HG02642 (cell line): ENCODE data around the gene PTBP2.

Source experiments
- ATAC-seq: cut with Tn5 transposase; IDR thresholded peaks from one replicate; pipeline ENCODE4 v1.9.1; 2021; ENCODE audit warnings: mild to moderate bottlenecking; ENCODE audit not compliant: unreplicated experiment, poor library complexity

The PTBP2 gene

GRCh38 chr1:96820107-96820506 is 98.5 kb downstream of the PTBP2 start:
- no peak for ATAC-seq

DNA sequence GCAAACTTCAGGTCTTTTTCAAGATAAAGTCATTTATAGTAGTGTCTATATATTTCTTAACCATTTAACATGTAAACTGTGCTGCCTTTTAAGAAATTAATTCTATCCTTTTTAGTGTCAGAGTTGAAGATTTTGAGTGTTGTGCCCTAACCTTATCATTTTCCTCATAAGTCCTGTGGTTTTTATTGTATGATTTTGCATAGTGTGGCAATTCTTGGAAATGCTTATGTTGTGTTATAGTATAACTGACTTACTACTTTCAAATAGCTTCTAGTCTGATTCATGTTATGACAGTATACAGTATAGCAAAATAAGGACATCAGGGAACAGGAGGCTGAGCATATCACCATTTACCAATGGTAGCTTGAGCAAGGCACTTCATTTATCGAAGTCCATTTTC is 99.1 kb downstream of the PTBP2 start:
- no peak for ATAC-seq

GRCh38 chr1:96825231-96825630 is 103.6 kb downstream of the PTBP2 start:
- ATAC-seq = no peak

GRCh38 chr1:96825950-96826576 is 104.5 kb downstream of the PTBP2 start:
- ATAC-seq = no peak

GRCh38 chr1:96833376-96833775 is 111.8 kb downstream of the PTBP2 start:
- ATAC-seq = no peak

GRCh38 chr1:96834986-96835385 is 113.4 kb downstream of the PTBP2 start:
- no peak for ATAC-seq

DNA sequence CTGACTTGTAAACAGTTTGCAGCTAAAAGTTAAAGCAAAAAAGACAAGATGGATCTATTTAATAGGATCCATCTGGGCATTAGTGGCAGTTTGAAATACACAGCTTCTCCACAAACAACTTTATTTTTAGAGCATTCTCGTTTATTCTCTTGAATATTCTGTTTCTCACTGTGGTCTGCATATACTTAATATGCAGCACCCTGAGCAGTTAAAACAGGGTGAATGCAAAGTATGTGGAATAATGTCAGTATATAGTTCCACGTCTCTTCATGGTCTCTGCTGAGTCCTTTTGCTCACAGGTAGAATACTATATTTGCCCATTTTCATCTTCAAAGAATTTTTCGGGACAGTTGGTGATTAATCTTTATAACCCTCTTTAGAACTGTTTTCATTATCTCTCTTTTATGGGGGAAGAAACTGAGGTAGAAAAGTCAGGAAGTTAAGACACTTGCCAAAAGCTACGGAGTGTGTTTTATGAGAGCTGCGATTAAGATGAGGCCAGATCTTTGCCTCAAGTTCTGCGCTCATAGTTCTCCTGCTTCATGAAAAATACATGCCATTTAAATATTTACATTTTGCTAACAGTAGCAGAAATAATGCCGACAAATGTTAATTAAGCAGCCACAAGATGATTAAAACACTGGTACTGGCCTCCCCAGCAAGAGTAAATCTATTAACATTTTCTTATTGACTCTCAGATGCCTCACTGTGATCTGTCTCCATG is 115.6 kb downstream of the PTBP2 start:
- ATAC-seq = no peak

GRCh38 chr1:96837781-96838216 is 116.2 kb downstream of the PTBP2 start:
- ATAC-seq = no peak

DNA sequence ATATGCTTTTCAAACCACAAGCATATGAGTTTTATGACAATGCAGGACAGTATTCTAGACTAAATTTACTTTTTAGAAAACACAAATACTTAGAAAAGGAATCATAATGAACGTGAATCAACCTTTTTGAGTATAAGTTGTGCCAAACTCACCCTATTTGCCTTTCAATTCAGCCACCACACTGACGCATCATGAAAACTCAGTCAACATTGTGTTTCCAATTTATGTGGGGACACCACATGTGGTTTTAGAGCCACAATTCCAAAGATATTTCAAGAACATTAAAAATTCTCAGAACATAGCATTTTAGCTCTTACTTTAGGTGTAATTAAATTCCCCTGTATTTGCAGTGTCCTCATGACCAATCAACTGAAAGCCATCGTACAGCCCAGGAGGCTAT is 118.8 kb downstream of the PTBP2 start:
- no peak for ATAC-seq

- ATAC-seq = no peak
Measured at GRCh38 chr1:96842215-96842614, 120.6 kb downstream of the PTBP2 start.

DNA sequence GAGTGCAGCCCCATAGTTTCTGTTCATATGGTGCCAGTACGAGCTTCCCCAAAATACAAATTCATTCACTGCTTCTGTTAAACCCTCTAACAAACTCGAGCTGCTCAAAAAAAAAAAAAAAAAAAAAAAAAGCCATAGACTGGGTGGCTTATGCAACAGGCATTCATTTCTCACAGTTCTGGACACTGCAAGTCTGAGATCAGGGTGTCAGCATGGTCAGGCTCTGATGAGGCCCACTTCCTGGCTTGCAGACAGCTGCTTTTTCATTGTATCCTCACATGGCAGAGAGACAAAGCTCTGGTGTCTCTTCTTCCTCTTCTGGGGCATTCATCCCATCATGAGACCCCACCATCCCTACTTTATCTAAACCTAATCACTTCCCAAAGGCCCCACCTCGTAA is 121.6 kb downstream of the PTBP2 start:
- ATAC-seq = no peak

DNA sequence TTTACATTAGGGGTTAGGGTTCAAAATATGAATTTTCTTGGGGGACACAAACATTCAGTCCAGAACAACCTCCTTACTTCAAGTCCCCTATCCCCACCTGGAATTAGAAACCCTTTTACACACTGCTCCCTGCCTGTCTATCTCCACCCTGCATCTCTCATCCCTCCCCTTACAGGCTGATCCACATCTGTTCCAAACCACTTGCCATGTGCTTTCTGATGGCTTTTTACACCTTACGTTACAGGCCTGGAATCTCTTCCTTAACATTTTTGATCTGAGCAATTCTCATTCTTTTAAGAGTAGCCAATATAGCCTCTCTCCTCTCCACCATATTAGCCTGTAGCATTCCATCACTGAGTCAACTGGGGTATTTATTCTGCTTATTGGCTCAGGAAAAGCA is 122.0 kb downstream of the PTBP2 start:
- no peak for ATAC-seq

GRCh38 chr1:96845464-96845863 is 123.9 kb downstream of the PTBP2 start:
- peak; percentile 83 for ATAC-seq

DNA sequence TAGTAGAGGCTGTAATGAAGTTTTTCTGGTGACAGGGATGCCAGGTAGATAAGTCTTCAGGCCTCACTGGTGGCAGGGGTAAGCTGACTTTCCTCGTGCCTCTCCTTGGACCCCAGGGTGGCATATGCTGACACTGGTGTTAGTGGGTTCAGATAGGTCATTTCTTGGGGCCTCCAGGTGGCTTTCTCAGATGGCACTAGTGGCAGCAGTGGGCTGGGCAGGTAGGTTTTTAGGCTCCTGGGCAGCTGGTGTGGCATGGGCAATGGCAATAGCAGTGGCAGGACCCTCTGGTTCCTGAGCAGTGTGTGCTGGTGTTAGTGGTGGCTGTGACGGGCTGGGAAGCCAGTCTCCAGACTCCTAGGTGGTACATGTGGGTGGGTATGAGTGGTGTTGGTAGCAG is 140.3 kb downstream of the PTBP2 start:
- no peak for ATAC-seq

DNA sequence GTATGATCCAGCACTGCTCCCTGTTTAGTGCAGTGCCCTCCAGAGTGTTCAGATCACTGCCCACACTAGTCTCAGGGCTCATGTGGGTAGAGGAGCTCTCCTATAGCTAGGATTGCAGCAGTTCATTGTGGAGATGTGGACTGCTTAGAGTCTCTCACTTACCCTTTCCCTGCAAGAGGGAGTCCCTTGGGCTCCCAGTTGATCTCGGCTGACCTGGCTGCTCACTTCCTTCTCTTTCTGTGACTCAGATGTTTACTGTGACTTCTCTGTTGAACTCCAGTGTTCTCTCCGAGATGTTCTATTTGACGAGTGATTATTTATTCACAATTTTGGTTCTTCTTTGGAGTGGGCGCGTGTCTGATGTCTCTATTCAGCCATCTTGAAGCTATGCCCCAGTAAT is 141.9 kb downstream of the PTBP2 start:
- ATAC-seq = no peak
